ENCODE data around the gene OR10J5. TPM values are rescaled to one million over a fixed set of nuclear protein-coding genes. Genes with fewer than 3 reads are reported as not detected.
"Not testable (repeated sequence)": the region's sequence is repeated elsewhere in the genome, so short reads cannot be mapped to it uniquely, and the experiment has no call there.

OR10J5 gene
- total RNA-seq, 1 experiment from 2014 or later: not detected

GRCh38 chr1:159524792-159525191, 11.0 kb downstream of the OR10J5 start:
- intact Hi-C loops (cut with micrococcal nuclease); H3K4me3 ChIP-seq (replicated peaks in 1 of 2; ENCODE audit: low read depth in 1 of 2, low read length in 2 of 2); H3K79me2 ChIP-seq (ENCODE audit: insufficient read depth, low read length); H3K36me3 ChIP-seq (ENCODE audit: control insufficient read depth in 1 of 2, insufficient read depth in 2 of 2, low read length in 2 of 2); DNase-seq (ENCODE audit: low read depth, low spot score); H4K20me1 ChIP-seq (ENCODE audit: insufficient read depth); ATAC-seq; CTCF ChIA-PET; H3K27me3 ChIP-seq (ENCODE audit: insufficient read depth, low read length); H3K9me2 ChIP-seq (ENCODE audit: insufficient read depth); H3K27ac ChIP-seq (ENCODE audit: low read depth, low read length); H3K9me3 ChIP-seq (ENCODE audit: control insufficient read depth in 1 of 2, insufficient read depth in 1 of 2, low read depth in 1 of 2, low read length in 2 of 2); POLR2A ChIA-PET; BruUV-seq (replicated peaks); H3K9ac ChIP-seq (ENCODE audit: low read length); H3K4me1 ChIP-seq (ENCODE audit: control insufficient read depth in 1 of 2, insufficient read depth in 2 of 2, low read length in 2 of 2); RAD21 ChIA-PET (ENCODE audit: low non-redundant PET in 1 of 2, low total read pairs in 2 of 2, uncharacterized antibody in 2 of 2, unreplicated experiment in 2 of 2); H3K4me2 ChIP-seq (ENCODE audit: low read length); H2AFZ ChIP-seq (ENCODE audit: low read depth, low read length, poor library complexity, severe bottlenecking): not testable (repeated sequence)

DNA sequence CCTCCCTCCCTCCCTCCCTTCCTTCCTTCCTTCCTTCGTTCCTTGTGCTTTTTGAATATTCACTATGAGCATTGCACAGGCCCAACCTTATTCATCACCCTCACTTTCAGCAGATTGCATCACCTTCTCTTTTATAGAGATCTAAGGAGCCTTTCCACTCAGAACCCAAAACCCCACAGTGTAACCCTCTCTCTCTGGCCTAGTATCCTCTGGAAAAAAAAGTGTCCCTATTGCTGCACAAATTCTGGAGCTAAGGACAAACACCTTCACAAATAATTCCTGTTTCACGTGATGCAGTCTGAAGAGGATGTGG, 25.6 kb downstream of the OR10J5 start:
- no peak overlapping the region for H3K9ac ChIP-seq (ENCODE audit: low read length)
- no peaks in the 10 kb centered on the region for H3K4me1 ChIP-seq (ENCODE audit: control insufficient read depth in 1 of 2, insufficient read depth in 2 of 2, low read length in 2 of 2)
- TF ChIP-seq POLR2AphosphoS5 (IDR thresholded peaks at IDR 0.05; ENCODE audit: low read depth, low read length): no peak
- no peak for TF ChIP-seq CEBPB (IDR thresholded peaks at IDR 0.05; ENCODE audit: low read depth)
- no peak for TF ChIP-seq EZH2phosphoT487 (IDR thresholded peaks at IDR 0.05; ENCODE audit: borderline replicate concordance)
- TF ChIP-seq, protein P1, sequence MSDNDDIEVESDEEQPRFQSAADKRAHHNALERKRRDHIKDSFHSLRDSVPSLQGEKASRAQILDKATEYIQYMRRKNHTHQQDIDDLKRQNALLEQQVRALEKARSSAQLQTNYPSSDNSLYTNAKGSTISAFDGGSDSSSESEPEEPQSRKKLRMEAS (IDR thresholded peaks at IDR 0.05): no peak
- TF ChIP-seq TCF7L2 (IDR thresholded peaks at IDR 0.05; ENCODE audit: borderline replicate concordance, extremely low read depth, insufficient read depth, insufficient read length): no peak
- no peak for TF ChIP-seq REST (IDR thresholded peaks at IDR 0.05; ENCODE audit: low read depth)
- intact Hi-C loops (cut with micrococcal nuclease): no loop called here
- no peak overlapping the region for H2AFZ ChIP-seq (ENCODE audit: low read depth, low read length, poor library complexity, severe bottlenecking)
- DNase-seq (ENCODE audit: low read depth, low spot score): no peak
- RAD21 ChIA-PET (ENCODE audit: low non-redundant PET in 1 of 2, low total read pairs in 2 of 2, uncharacterized antibody in 2 of 2, unreplicated experiment in 2 of 2): no interaction called here
- CTCF ChIA-PET: no interaction called here
- H3K27ac ChIP-seq (ENCODE audit: low read depth, low read length): no peak overlapping the region
- POLR2A ChIA-PET: no interaction called here
- no peak overlapping the region for H3K4me2 ChIP-seq (ENCODE audit: low read length)
- no peak overlapping the region for H3K4me3 ChIP-seq (replicated peaks in 1 of 2; ENCODE audit: low read depth in 1 of 2, low read length in 2 of 2)
- no peaks in the 10 kb centered on the region; the same call in 1 of the 2 replicates for H4K20me1 ChIP-seq (ENCODE audit: insufficient read depth)
- H3K27me3 ChIP-seq (ENCODE audit: insufficient read depth, low read length): no peaks in the 10 kb centered on the region
- H3K9me3 ChIP-seq (ENCODE audit: control insufficient read depth in 1 of 2, insufficient read depth in 1 of 2, low read depth in 1 of 2, low read length in 2 of 2): no peaks in the 10 kb centered on the region
- no peaks in the 10 kb centered on the region for H3K9me2 ChIP-seq (ENCODE audit: insufficient read depth)
- H3K79me2 ChIP-seq (ENCODE audit: insufficient read depth, low read length): no peaks in the 10 kb centered on the region
- H3K36me3 ChIP-seq (ENCODE audit: control insufficient read depth in 1 of 2, insufficient read depth in 2 of 2, low read length in 2 of 2): no peaks in the 10 kb centered on the region
- BruUV-seq (replicated peaks): no TSS peak
- ATAC-seq: no peak

Data from HCT116 (cell line).